ENCODE results near the gene PLEKHB1.

Gene PLEKHB1

GRCh38 chr11:73693899-73694525 is 47.6 kb downstream of the PLEKHB1 start:
- DNase-seq: no peak

- DNase-seq: no peak
Measured at GRCh38 chr11:73705053-73705452, 58.7 kb downstream of the PLEKHB1 start.

- DNase-seq: no peak
Measured at GRCh38 chr11:73710964-73711363, 64.6 kb downstream of the PLEKHB1 start.

Data from SIG-M5 (cell line).